Cardiac muscle cell (in vitro differentiated cells and primary cell): ENCODE measurements around the gene CACNA2D2. TPM values are rescaled to one million over a fixed set of nuclear protein-coding genes. Genes with fewer than 3 reads are reported as not detected.
A peak's percentile ranks its signal among the peaks of the same experiment; 100 is the strongest.

Experiments
- DNase-seq, 2 donors: peaks; one replicate each; pipeline versions ENCODE4 v3.0.0 to v3.0.0-alpha.2; 2010 to 2017; ENCODE audit warnings: low read depth in 1 of 2, low spot score in 1 of 2
- H3K27ac ChIP-seq: fragments of 200-600 bp; sonication (generic); 2 replicates; pipeline ENCODE4 v1.5.1; 2016
- H3K27me3 ChIP-seq: fragments of 200-600 bp; sonication (generic); 2 replicates; pipeline ENCODE4 v1.6.0; 2016; ENCODE audit warnings: control low read depth
- H3K36me3 ChIP-seq: fragments of 200-600 bp; sonication (generic); 2 replicates; pipeline ENCODE4 v1.5.1; 2016; ENCODE audit warnings: control low read depth
- H3K4me1 ChIP-seq: fragments of 200-600 bp; sonication (generic); 2 replicates; pipeline ENCODE4 v1.8.1; 2017; ENCODE audit warnings: low read depth, mild to moderate bottlenecking, mixed run types
- H3K4me3 ChIP-seq: fragments of 200-600 bp; sonication (generic); 2 replicates; pipeline ENCODE4 v1.5.1; 2016; ENCODE audit warnings: mild to moderate bottlenecking
- H3K9me3 ChIP-seq: fragments of 200-600 bp; sonication (generic); 2 replicates; pipeline ENCODE4 v1.5.1; 2017; ENCODE audit warnings: low read depth, mild to moderate bottlenecking, control low read depth
- CTCF ChIP-seq: IDR thresholded peaks from 2 replicates; pipeline ENCODE4 v1.5.1; 2012; ENCODE audit warnings: low read depth, mild to moderate bottlenecking, low read length
- polyA plus RNA-seq: library from polyadenylated mRNA; unstranded; fragments of >200 nt; fragmentation: Nextera tagmentation; extraction: Ambion mirVana; gene quantifications from 2 replicates; pipeline ENCODE4 v1.2.1, GENCODE V29; 2016
- total RNA-seq: library from RNA; depleted of rRNA; stranded (reverse); fragments of >200 nt; gene quantifications from 2 replicates; pipeline ENCODE4 v1.2.3, GENCODE V29; 2016

CACNA2D2 gene
- total and polyA plus RNA-seq, 2 experiments from 2014 or later = 5.4 to 8.7 TPM

- peak; percentile 93 to 94 for DNase-seq
- Histone ChIP-seq H3K4me1 (peaks cover 24% of the 10 kb centered on the region), H3K9me3 (no peaks in the 10 kb centered on the region), H3K27me3 (no peaks in the 10 kb centered on the region), H3K4me3 (peak overlapping the region; percentile 65), H3K27ac (peak overlapping the region; percentile 100), H3K36me3 (peaks cover 21% of the 10 kb centered on the region)
- peak; percentile 47 for TF ChIP-seq CTCF
Measured at GRCh38 chr3:50321336-50322114, 181.9 kb downstream of the CACNA2D2 start.

- Histone ChIP-seq H3K27ac (peak overlapping the region; percentile 100), H3K4me3 (peak overlapping the region; percentile 65), H3K9me3 (no peaks in the 10 kb centered on the region), H3K27me3 (no peaks in the 10 kb centered on the region), H3K36me3 (peaks cover 24% of the 10 kb centered on the region), H3K4me1 (peaks cover 24% of the 10 kb centered on the region)
- DNase-seq = peak; percentile 81 to 92
- no peak for TF ChIP-seq CTCF
Measured at GRCh38 chr3:50320853-50321335, 182.5 kb downstream of the CACNA2D2 start.

GRCh38 chr3:50319894-50320625, 183.4 kb downstream of the CACNA2D2 start:
- H3K4me3 ChIP-seq = peak overlapping the region; percentile 65
- H3K27me3 ChIP-seq = no peaks in the 10 kb centered on the region
- TF ChIP-seq CTCF = no peak
- peaks cover 24% of the 10 kb centered on the region for H3K4me1 ChIP-seq
- H3K27ac ChIP-seq = peak overlapping the region; percentile 100
- DNase-seq = no peak
- peaks cover 24% of the 10 kb centered on the region for H3K36me3 ChIP-seq
- H3K9me3 ChIP-seq = no peaks in the 10 kb centered on the region

- no peaks in the 10 kb centered on the region for H3K9me3 ChIP-seq
- H3K4me1 ChIP-seq = peaks cover 24% of the 10 kb centered on the region
Measured at GRCh38 chr3:50319181-50319893, 184.1 kb downstream of the CACNA2D2 start.

More at GRCh38 chr3:50319181-50319893, 184.1 kb downstream of the CACNA2D2 start:
- no peak for TF ChIP-seq CTCF
- H3K27ac ChIP-seq = no peak overlapping the region
- H3K4me3 ChIP-seq = no peak overlapping the region
- DNase-seq = no peak
- H3K27me3 ChIP-seq = no peaks in the 10 kb centered on the region
- peaks cover 24% of the 10 kb centered on the region for H3K36me3 ChIP-seq
